ENCODE data around the gene ONECUT3.
A peak's percentile ranks its signal among the peaks of the same experiment; 100 is the strongest.

Gene ONECUT3

GRCh38 chr19:1742989-1743696 lies 10.2 kb upstream of the ONECUT3 start:
- DNase-seq, result no peak

GRCh38 chr19:1744133-1744665 lies 9.1 kb upstream of the ONECUT3 start:
- no peak for DNase-seq

GRCh38 chr19:1744822-1745563 lies 8.3 kb upstream of the ONECUT3 start:
- no peak for DNase-seq

- no peak for DNase-seq
These were observed 7.7 kb upstream of the ONECUT3 start for GRCh38 chr19:1745589-1746031.

DNA sequence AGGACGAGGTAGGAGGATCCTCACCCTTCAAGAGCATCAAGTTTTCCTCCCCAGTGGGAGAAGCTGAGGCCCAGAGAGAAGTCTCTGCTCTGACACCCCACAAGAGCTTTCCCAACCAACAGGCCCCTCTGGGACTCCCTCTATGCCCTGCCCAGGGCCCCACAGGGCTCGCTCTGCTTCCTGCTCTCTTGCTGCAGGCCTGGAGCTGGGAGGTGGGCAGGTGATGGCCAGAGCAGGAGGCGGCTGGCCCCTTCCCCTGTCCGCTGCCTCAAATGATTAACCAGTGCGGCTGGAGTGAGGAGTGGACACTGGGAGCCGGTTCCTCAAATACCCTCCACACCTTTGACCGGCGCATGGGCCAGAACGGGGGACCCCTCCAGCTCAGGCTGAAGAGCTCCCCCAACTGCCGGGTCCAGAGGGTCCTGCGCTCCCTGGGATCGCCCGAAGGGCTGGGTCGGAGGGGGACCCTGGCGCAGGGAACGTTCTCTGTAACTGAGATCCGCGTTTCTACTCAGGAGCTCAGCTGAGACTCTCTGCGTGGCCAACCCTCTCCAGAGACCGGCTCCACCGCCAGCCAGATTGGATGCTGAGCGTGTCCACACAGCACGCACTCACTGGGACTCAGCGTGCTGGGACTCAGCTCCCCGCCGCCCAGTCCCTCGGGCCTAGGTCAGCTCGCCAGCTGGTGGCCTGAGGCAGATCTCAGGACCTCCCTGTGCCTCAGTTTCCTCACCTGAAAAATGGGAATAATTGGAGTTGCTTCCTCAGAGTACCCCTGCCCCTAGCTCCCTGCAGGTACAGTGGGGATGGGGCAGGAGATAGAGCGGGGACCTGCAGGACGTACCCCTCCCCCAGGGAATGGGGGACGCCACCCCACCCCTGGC lies 6.7 kb upstream of the ONECUT3 start:
- no peak for DNase-seq

- DNase-seq, result peak; percentile 29
These were observed 5.8 kb upstream of the ONECUT3 start for GRCh38 chr19:1747285-1748114.

GRCh38 chr19:1748115-1748872 lies 5.0 kb upstream of the ONECUT3 start:
- no peak for DNase-seq

DNA sequence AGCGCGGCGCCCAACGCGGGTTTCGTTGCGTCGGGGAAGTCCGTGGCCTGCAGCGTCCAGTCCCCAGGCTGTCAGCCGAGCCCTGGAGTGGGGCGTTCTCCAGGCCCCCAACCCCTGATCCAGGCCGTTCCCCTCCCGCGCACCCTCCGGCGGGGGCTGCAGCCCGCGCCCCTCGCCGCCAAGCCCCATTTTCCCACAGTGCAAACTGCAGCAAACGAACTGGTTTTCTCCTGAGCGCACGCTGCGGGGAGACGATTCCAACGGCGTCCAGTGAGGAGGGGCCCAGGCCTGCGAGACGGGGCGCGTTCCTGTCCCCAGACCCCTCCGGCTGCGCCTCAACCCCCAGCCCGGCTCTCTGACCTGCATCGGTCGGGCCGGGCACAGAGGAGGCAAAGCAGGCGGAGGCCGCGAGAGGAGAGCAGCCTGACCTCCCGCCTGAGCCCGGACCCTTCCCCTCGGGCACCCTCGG lies 4.4 kb upstream of the ONECUT3 start:
- DNase-seq, result no peak

GRCh38 chr19:1749373-1750342 lies 3.6 kb upstream of the ONECUT3 start:
- no peak for DNase-seq

DNA sequence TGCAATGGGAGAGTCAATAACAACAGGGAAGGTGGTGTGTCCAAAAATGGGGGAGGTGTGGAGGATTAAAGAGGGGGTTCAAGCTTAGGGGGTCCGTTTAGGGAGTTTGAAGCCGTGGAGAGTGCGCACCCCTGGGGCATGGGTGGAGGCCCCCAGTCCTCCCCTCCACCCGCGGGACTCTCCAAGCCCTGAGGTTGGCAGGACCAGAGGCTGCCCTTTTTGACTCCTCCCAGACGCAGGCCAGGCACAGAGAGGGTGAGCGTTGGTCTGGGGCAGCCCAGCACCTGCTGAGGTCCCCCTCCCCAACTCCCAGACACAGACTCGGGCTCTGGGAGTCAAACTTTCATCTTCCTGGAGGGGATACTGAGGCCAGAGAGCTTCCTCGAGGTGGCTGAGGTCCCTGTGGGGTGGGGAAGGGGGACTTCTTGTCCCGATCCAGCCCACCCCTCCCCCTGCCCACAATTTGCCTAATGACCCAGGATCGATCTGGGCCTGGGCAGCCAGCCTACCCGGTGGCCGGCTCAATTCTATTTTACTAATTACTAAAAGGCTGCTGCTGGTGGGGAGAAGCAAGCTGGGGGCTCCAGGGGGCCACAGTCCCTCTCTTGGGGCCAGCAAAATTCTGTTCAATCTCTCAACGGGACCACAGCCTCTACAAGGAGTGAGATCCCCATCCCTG lies 2.8 kb upstream of the ONECUT3 start:
- DNase-seq, result no peak

- DNase-seq, result no peak
These were observed 1.8 kb upstream of the ONECUT3 start for GRCh38 chr19:1751367-1752008.

DNA sequence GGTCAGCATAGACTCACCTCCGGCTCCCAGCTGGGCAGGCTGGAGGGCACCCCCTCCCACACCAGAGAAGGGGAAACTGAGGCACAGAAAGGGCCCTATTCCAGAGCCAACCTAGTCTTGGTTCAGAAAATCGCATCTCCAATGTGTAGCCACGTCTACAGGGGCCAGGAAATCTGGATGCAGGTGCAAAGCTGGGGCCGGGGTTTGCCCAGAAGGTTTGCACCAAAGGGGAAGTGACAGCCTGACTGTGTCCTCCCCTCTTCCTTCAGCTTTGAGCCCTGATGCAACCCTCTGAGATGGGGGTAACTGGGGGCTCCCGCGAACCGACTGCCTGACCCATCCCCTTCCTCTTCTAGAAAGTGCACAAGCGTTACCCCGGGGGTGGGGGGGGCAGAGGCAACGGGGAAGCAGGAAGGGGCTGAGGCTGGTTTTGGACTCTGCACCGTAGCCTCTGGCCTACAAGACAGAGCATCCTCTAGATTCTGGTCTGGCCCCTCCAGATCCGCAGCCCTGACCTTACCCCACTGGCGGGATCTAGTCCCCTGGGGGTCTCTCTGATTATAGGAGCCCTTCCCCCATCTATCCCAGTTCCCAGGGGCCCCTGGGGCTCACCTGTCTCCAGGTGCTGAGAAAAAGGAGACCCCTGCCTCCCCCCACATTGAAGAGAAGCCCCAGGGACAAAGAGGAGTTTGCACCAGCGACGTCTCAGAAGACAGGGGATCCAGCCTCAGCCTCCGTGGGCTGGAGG lies 1.1 kb upstream of the ONECUT3 start:
- no peak for DNase-seq

- DNase-seq, result no peak
These were observed 821 bp downstream of the ONECUT3 start for GRCh38 chr19:1754018-1754635.

GRCh38 chr19:1754636-1755466 lies 1.5 kb downstream of the ONECUT3 start:
- DNase-seq, result no peak

GRCh38 chr19:1755467-1756171 lies 2.3 kb downstream of the ONECUT3 start:
- DNase-seq, result no peak

GRCh38 chr19:1756264-1756663 lies 3.0 kb downstream of the ONECUT3 start:
- no peak for DNase-seq

Measured in stimulated activated CD4-positive, alpha-beta T cell treated with anti-CD3 and anti-CD28 coated beads, Interleukin-4, amount 100 ng/mL, for 1 hour (primary cell).